ENCODE data around the gene GRID1.

The GRID1 gene

GRCh38 chr10:86036544-86036831 lies 330.1 kb downstream of the GRID1 start:
- TF ChIP-seq GATA2 (IDR thresholded peaks at IDR 0.05; ENCODE audit: low read depth, low read length) (no peak), GATA3 (IDR thresholded peaks at IDR 0.05; ENCODE audit: low read depth, low read length) (no peak)

- TF ChIP-seq GATA3 (IDR thresholded peaks at IDR 0.05; ENCODE audit: low read depth, low read length) = no peak
- no peak for TF ChIP-seq GATA2 (IDR thresholded peaks at IDR 0.05; ENCODE audit: low read depth, low read length)
Measured at GRCh38 chr10:86035791-86036543, 330.6 kb downstream of the GRID1 start.

- no peak for TF ChIP-seq GATA2 (IDR thresholded peaks at IDR 0.05; ENCODE audit: low read depth, low read length)
Measured at GRCh38 chr10:86034710-86035109, 331.9 kb downstream of the GRID1 start.

GRCh38 chr10:86033581-86033980 lies 333.0 kb downstream of the GRID1 start:
- TF ChIP-seq GATA3 (IDR thresholded peaks at IDR 0.05; ENCODE audit: low read depth, low read length) (no peak), GATA2 (IDR thresholded peaks at IDR 0.05; ENCODE audit: low read depth, low read length) (no peak)

- no peak for TF ChIP-seq GATA3 (IDR thresholded peaks at IDR 0.05; ENCODE audit: low read depth, low read length)
Measured at GRCh38 chr10:86030312-86030711, 336.3 kb downstream of the GRID1 start.

- no peak for TF ChIP-seq GATA2 (IDR thresholded peaks at IDR 0.05; ENCODE audit: low read depth, low read length)
- TF ChIP-seq GATA3 (IDR thresholded peaks at IDR 0.05; ENCODE audit: low read depth, low read length) = no peak
Measured at GRCh38 chr10:86027346-86027745, 339.2 kb downstream of the GRID1 start.

GRCh38 chr10:86025509-86025908 lies 341.1 kb downstream of the GRID1 start:
- no peak for TF ChIP-seq GATA2 (IDR thresholded peaks at IDR 0.05; ENCODE audit: low read depth, low read length)
- no peak for TF ChIP-seq GATA3 (IDR thresholded peaks at IDR 0.05; ENCODE audit: low read depth, low read length)

- no peak for TF ChIP-seq GATA3 (IDR thresholded peaks at IDR 0.05; ENCODE audit: low read depth, low read length)
- no peak for TF ChIP-seq GATA2 (IDR thresholded peaks at IDR 0.05; ENCODE audit: low read depth, low read length)
Measured at GRCh38 chr10:86024281-86025041, 342.1 kb downstream of the GRID1 start.

- no peak for TF ChIP-seq GATA3 (IDR thresholded peaks at IDR 0.05; ENCODE audit: low read depth, low read length)
- TF ChIP-seq GATA2 (IDR thresholded peaks at IDR 0.05; ENCODE audit: low read depth, low read length) = no peak
Measured at GRCh38 chr10:86023931-86024280, 342.7 kb downstream of the GRID1 start.

- TF ChIP-seq GATA2 (IDR thresholded peaks at IDR 0.05; ENCODE audit: low read depth, low read length) = no peak
- no peak for TF ChIP-seq GATA3 (IDR thresholded peaks at IDR 0.05; ENCODE audit: low read depth, low read length)
Measured at GRCh38 chr10:86023336-86023735, 343.3 kb downstream of the GRID1 start.

- TF ChIP-seq GATA2 (IDR thresholded peaks at IDR 0.05; ENCODE audit: low read depth, low read length) = no peak
- TF ChIP-seq GATA3 (IDR thresholded peaks at IDR 0.05; ENCODE audit: low read depth, low read length) = no peak
Measured at GRCh38 chr10:86022906-86023305, 343.7 kb downstream of the GRID1 start.

- TF ChIP-seq GATA2 (IDR thresholded peaks at IDR 0.05; ENCODE audit: low read depth, low read length) (no peak), GATA3 (IDR thresholded peaks at IDR 0.05; ENCODE audit: low read depth, low read length) (no peak)
Measured at GRCh38 chr10:86020134-86020533, 346.5 kb downstream of the GRID1 start.

GRCh38 chr10:86019141-86019540 lies 347.5 kb downstream of the GRID1 start:
- TF ChIP-seq GATA3 (IDR thresholded peaks at IDR 0.05; ENCODE audit: low read depth, low read length) (no peak), GATA2 (IDR thresholded peaks at IDR 0.05; ENCODE audit: low read depth, low read length) (no peak)

GRCh38 chr10:86018735-86019058 lies 347.9 kb downstream of the GRID1 start:
- TF ChIP-seq GATA3 (IDR thresholded peaks at IDR 0.05; ENCODE audit: low read depth, low read length) (no peak), GATA2 (IDR thresholded peaks at IDR 0.05; ENCODE audit: low read depth, low read length) (no peak)

- TF ChIP-seq GATA3 (IDR thresholded peaks at IDR 0.05; ENCODE audit: low read depth, low read length) = no peak
- TF ChIP-seq GATA2 (IDR thresholded peaks at IDR 0.05; ENCODE audit: low read depth, low read length) = no peak
Measured at GRCh38 chr10:86017841-86018734, 348.5 kb downstream of the GRID1 start.

Data from SH-SY5Y (cell line).